ENCODE measurements around the gene CNDP1. TPM values are rescaled to one million over a fixed set of nuclear protein-coding genes. Genes with fewer than 3 reads are reported as not detected.

Gene CNDP1
- total and polyA plus RNA-seq, 2 donors (not counting 1 experiment from before 2014, with no cell fraction given) = 0.19 to 0.57 TPM

- Histone ChIP-seq H3K27me3 (replicated peaks in 1 of 4; ENCODE audit: control extremely low read depth in 1 of 4, control insufficient read depth in 3 of 4, insufficient read depth in 4 of 4, low read length in 3 of 4) (no peaks in the 10 kb centered on the region), H3K36me3 (replicated peaks in 1 of 2; ENCODE audit: control extremely low read depth in 1 of 2, control insufficient read depth in 1 of 2, extremely low read depth in 1 of 2, insufficient read depth in 2 of 2, low read length in 1 of 2) (peaks cover 6 to 95% of the 10 kb centered on the region in 2 experiments), H3K9me3 (ENCODE audit: control extremely low read depth in 1 of 3, control insufficient read depth in 2 of 3, insufficient read depth in 1 of 3, low read length in 2 of 3) (no peaks in the 10 kb centered on the region), H3K9ac (ENCODE audit: low read length) (no peak overlapping the region), H2AFZ (ENCODE audit: insufficient read depth, low read depth, low read length, poor library complexity, severe bottlenecking) (no peak overlapping the region), H3K79me2 (ENCODE audit: control insufficient read depth, insufficient read depth, low read length) (peaks cover 81% of the 10 kb centered on the region), H4K20me1 (ENCODE audit: control insufficient read depth, insufficient read depth, low read length, poor library complexity, severe bottlenecking) (peaks cover 67% of the 10 kb centered on the region), H3K27ac (ENCODE audit: low read length in 2 of 2) (no peak overlapping the region), H3K4me2 (replicated peaks; ENCODE audit: low read depth, low read length, poor library complexity, severe bottlenecking) (no peak overlapping the region), H3K4me3 (ENCODE audit: control extremely low read depth in 1 of 5, extremely low read depth in 1 of 5, insufficient read depth in 1 of 5, low read depth in 2 of 5, low read length in 4 of 5) (no peak overlapping the region), H3K4me1 (ENCODE audit: control insufficient read depth in 2 of 2, insufficient read depth in 2 of 2, low read length in 2 of 2) (peaks cover 0 to 7% of the 10 kb centered on the region in 2 donors)
- ChIA-PET CTCF (no interaction called here), POLR2A (no interaction called here)
- ATAC-seq (ENCODE audit: low read depth) = no peak
- Mint-ChIP-seq H3K27me3 (no peaks in the 10 kb centered on the region), H3K4me1 (peaks cover 13% of the 10 kb centered on the region), H3K27ac (no peak overlapping the region), H3K4me3 (no peak overlapping the region), H3K9me3 (ENCODE audit: insufficient read depth) (no peaks in the 10 kb centered on the region)
- DNase-seq = no peak
- TF ChIP-seq CTCF (IDR thresholded peaks at IDR 0.05) (no peak), EZH2 (IDR thresholded peaks at IDR 0.05; ENCODE audit: borderline replicate concordance, insufficient read depth, low read depth, low read length, poor library complexity, severe bottlenecking) (no peak)
- 92% methylated on average over 23 of the region's 23 CpGs for WGBS (ENCODE audit: insufficient coverage)
- intact Hi-C loops (cut with micrococcal nuclease) = no loop called here
Observed at GRCh38 chr18:74507097-74507881, 27.0 kb upstream of the CNDP1 start.

GRCh38 chr18:74507927-74508326 lies 26.4 kb upstream of the CNDP1 start:
- no peaks in the 10 kb centered on the region for H3K9me3 Mint-ChIP-seq (ENCODE audit: insufficient read depth)
- H3K27me3 Mint-ChIP-seq = no peaks in the 10 kb centered on the region
- H3K4me3 Mint-ChIP-seq = no peak overlapping the region
- POLR2A ChIA-PET = no interaction called here
- peaks cover 81% of the 10 kb centered on the region for H3K79me2 ChIP-seq (ENCODE audit: control insufficient read depth, insufficient read depth, low read length)
- ATAC-seq (ENCODE audit: low read depth) (no peak), DNase-seq (no peak)
- WGBS (ENCODE audit: insufficient coverage) = 96% methylated on average over 14 of the region's 14 CpGs
- H3K4me1 Mint-ChIP-seq = peaks cover 10% of the 10 kb centered on the region
- peaks cover 73% of the 10 kb centered on the region for H4K20me1 ChIP-seq (ENCODE audit: control insufficient read depth, insufficient read depth, low read length, poor library complexity, severe bottlenecking)
- no peak overlapping the region for H3K27ac Mint-ChIP-seq
- H3K4me3 ChIP-seq (ENCODE audit: control extremely low read depth in 1 of 5, extremely low read depth in 1 of 5, insufficient read depth in 1 of 5, low read depth in 2 of 5, low read length in 4 of 5) = no peak overlapping the region
- H3K9ac ChIP-seq (ENCODE audit: low read length) = no peak overlapping the region
- H3K27me3 ChIP-seq (replicated peaks in 1 of 4; ENCODE audit: control extremely low read depth in 1 of 4, control insufficient read depth in 3 of 4, insufficient read depth in 4 of 4, low read length in 3 of 4) = no peaks in the 10 kb centered on the region
- no peak for TF ChIP-seq EZH2 (IDR thresholded peaks at IDR 0.05; ENCODE audit: borderline replicate concordance, insufficient read depth, low read depth, low read length, poor library complexity, severe bottlenecking)
- TF ChIP-seq CTCF (IDR thresholded peaks at IDR 0.05) = no peak
- no peak overlapping the region for H3K4me2 ChIP-seq (replicated peaks; ENCODE audit: low read depth, low read length, poor library complexity, severe bottlenecking)
- CTCF ChIA-PET = no interaction called here
- H3K9me3 ChIP-seq (ENCODE audit: control extremely low read depth in 1 of 3, control insufficient read depth in 2 of 3, insufficient read depth in 1 of 3, low read length in 2 of 3) = no peaks in the 10 kb centered on the region
- no peak overlapping the region for H2AFZ ChIP-seq (ENCODE audit: insufficient read depth, low read depth, low read length, poor library complexity, severe bottlenecking)
- peaks cover 8 to 95% of the 10 kb centered on the region in 2 experiments for H3K36me3 ChIP-seq (replicated peaks in 1 of 2; ENCODE audit: control extremely low read depth in 1 of 2, control insufficient read depth in 1 of 2, extremely low read depth in 1 of 2, insufficient read depth in 2 of 2, low read length in 1 of 2)
- intact Hi-C loops (cut with micrococcal nuclease) = no loop called here
- no peak overlapping the region for H3K27ac ChIP-seq (ENCODE audit: low read length in 2 of 2)
- peaks cover 0 to 2% of the 10 kb centered on the region in 2 donors for H3K4me1 ChIP-seq (ENCODE audit: control insufficient read depth in 2 of 2, insufficient read depth in 2 of 2, low read length in 2 of 2)

Data from B cell (primary cell).